ENCODE results near the gene ZFP36. TPM values are rescaled to one million over a fixed set of nuclear protein-coding genes. Genes with fewer than 3 reads are reported as not detected.

ZFP36 gene
- total RNA-seq, 6 donors from 2014 or later, result 195 to 525 (median 238) TPM

GRCh38 chr19:39389631-39390414 is 16.8 kb upstream of the ZFP36 start:
- Histone ChIP-seq H3K4me3 (peak overlapping the region; percentile 71 to 87 (median 82)), H3K27me3 (no peaks in the 10 kb centered on the region), H3K4me1 (peaks cover 19 to 27% (median 20%) of the 10 kb centered on the region in 4 donors), H3K36me3 (peaks cover 13 to 63% (median 59%) of the 10 kb centered on the region in 4 donors), H3K27ac (peak overlapping the region; percentile 93 to 100 (median 98)), H3K9me3 (no peaks in the 10 kb centered on the region)
- 56 to 65% methylated on average over 13 of the region's 13 CpGs for WGBS, 2 donors
- ATAC-seq (ENCODE audit: low FRiP score in 2 of 2) (no peak), DNase-seq (no peak)
- TF ChIP-seq EP300 (IDR thresholded peaks at IDR 0.05), result no peak
- no peak for TF ChIP-seq CTCF (IDR thresholded peaks at IDR 0.05)
- no peak for TF ChIP-seq POLR2AphosphoS5 (IDR thresholded peaks at IDR 0.05)
- no peak for TF ChIP-seq POLR2A (IDR thresholded peaks at IDR 0.05)

- H3K27me3 ChIP-seq, result no peaks in the 10 kb centered on the region
- peaks cover 19 to 27% (median 20%) of the 10 kb centered on the region in 4 donors for H3K4me1 ChIP-seq
- DNase-seq (peak in 1 of 2 donors; percentile 74), ATAC-seq (ENCODE audit: low FRiP score in 2 of 2) (peak in 1 of 2 donors; percentile 20)
- peak overlapping the region; percentile 71 to 87 (median 82) for H3K4me3 ChIP-seq
- H3K27ac ChIP-seq, result peak overlapping the region; percentile 93 to 100 (median 98)
- 0% methylated on average over 5 to 10 of the region's 10 CpGs for WGBS, 2 donors
- no peak for TF ChIP-seq POLR2A (IDR thresholded peaks at IDR 0.05)
- TF ChIP-seq EP300 (IDR thresholded peaks at IDR 0.05), result no peak
- no peak for TF ChIP-seq CTCF (IDR thresholded peaks at IDR 0.05)
- TF ChIP-seq POLR2AphosphoS5 (IDR thresholded peaks at IDR 0.05), result no peak
- no peaks in the 10 kb centered on the region for H3K9me3 ChIP-seq
- H3K36me3 ChIP-seq, result peaks cover 13 to 63% (median 58%) of the 10 kb centered on the region in 4 donors
These were observed 16.2 kb upstream of the ZFP36 start for GRCh38 chr19:39390451-39390750.

- peaks cover 10 to 62% (median 54%) of the 10 kb centered on the region in 4 donors for H3K36me3 ChIP-seq
- peak; percentile 97 for ATAC-seq (ENCODE audit: low FRiP score in 2 of 2)
- H3K27me3 ChIP-seq, result no peaks in the 10 kb centered on the region
- peaks cover 19 to 27% (median 20%) of the 10 kb centered on the region in 4 donors for H3K4me1 ChIP-seq
- peak in 1 of 4 donors; percentile 62 for TF ChIP-seq EP300 (IDR thresholded peaks at IDR 0.05)
- TF ChIP-seq POLR2A (IDR thresholded peaks at IDR 0.05), result peak in 3 of 4 donors; percentile 66 to 92 (median 90)
- peak in 4 of 6 experiments; percentile 29 to 47 (median 36) for TF ChIP-seq CTCF (IDR thresholded peaks at IDR 0.05)
- TF ChIP-seq POLR2AphosphoS5 (IDR thresholded peaks at IDR 0.05), result peak; percentile 96 to 99
- H3K27ac ChIP-seq, result peak within 1 kb of the TSS; percentile 93 to 100 (median 98)
- no peaks in the 10 kb centered on the region for H3K9me3 ChIP-seq
- DNase-seq, result peak; percentile 93 to 96
- H3K4me3 ChIP-seq, result peak within 1 kb of the TSS; percentile 71 to 99 (median 82)
- WGBS, 2 donors, result 0% methylated on average over 23 to 55 of the region's 60 CpGs
These were observed 15.8 kb upstream of the ZFP36 start, which contains the start of the genes MED29 and PAF1 for GRCh38 chr19:39390751-39391437. TSS of gene MED29 (plus strand) at chr19:39391378. CDS start at chr19:39391423, 45 bp downstream. TSS of gene PAF1 (minus strand) at chr19:39391106. CDS start at chr19:39390864, 242 bp downstream.

GRCh38 chr19:39397360-39398296 is 9.0 kb upstream of the ZFP36 start:
- Histone ChIP-seq H3K36me3 (peaks cover 0 to 42% (median 21%) of the 10 kb centered on the region in 4 donors), H3K27ac (peak overlapping the region; percentile 94 to 100 (median 96)), H3K4me3 (peak overlapping the region in 2 of 4 donors; percentile 13 to 16), H3K27me3 (no peaks in the 10 kb centered on the region), H3K4me1 (peaks cover 42 to 55% (median 47%) of the 10 kb centered on the region in 4 donors), H3K9me3 (no peaks in the 10 kb centered on the region)
- TF ChIP-seq POLR2AphosphoS5 (IDR thresholded peaks at IDR 0.05) (peak; percentile 47 to 85), CTCF (IDR thresholded peaks at IDR 0.05) (peak; percentile 93 to 99 (median 98)), EP300 (IDR thresholded peaks at IDR 0.05) (peak in 1 of 4 donors; percentile 33), POLR2A (IDR thresholded peaks at IDR 0.05) (peak in 1 of 4 donors; percentile 24)
- peak; percentile 94 to 98 for DNase-seq
- peak; percentile 87 to 92 for ATAC-seq (ENCODE audit: low FRiP score in 2 of 2)
- 20 to 33% methylated on average over 8 to 10 of the region's 17 CpGs for WGBS, 2 donors

All from upper lobe of left lung (tissue), 6 donors.